HCT116 (cell line): ENCODE data around the gene GMEB1. TPM values are rescaled to one million over a fixed set of nuclear protein-coding genes. Genes with fewer than 3 reads are reported as not detected.
A peak's percentile ranks its signal among the peaks of the same experiment; 100 is the strongest.

Source experiments
- ATAC-seq: fragments of 200-7000 bp; cut with Tn5 transposase; 2 replicates; pipeline ENCODE4 v1.9.1; 2020; ENCODE audit warnings: mild to moderate bottlenecking, moderate library complexity
- BruUV-seq: library from RNA; stranded (reverse); fragments of 400-500 nt; replicated peaks from 2 replicates; lab custom pipeline; 2021; lab: Mats Ljungman, UMichigan
- CTCF ChIA-PET: fragments of 300-600 bp; sonication (Branson Sonifier 250); formaldehyde crosslinking; loops from one replicate; lab custom pipeline; 2021; ENCODE audit warnings: antibody characterized with exemption; lab: Charles Lee
- POLR2A ChIA-PET: fragments of 300-600, 350-600 bp; sonication (Branson Sonifier 250); formaldehyde crosslinking; loops from one replicate; lab custom pipeline; 2021; ENCODE audit warnings: antibody characterized with exemption; lab: Charles Lee
- RAD21 ChIA-PET, 2 experiments: fragments of 300-600 bp; sonication (Branson Sonifier 250); formaldehyde crosslinking; loops; one replicate each; lab custom pipeline; 2023; ENCODE audit warnings: low total read pairs in 2 of 2; ENCODE audit not compliant: uncharacterized antibody in 2 of 2, unreplicated experiment in 2 of 2, low non-redundant PET in 1 of 2; lab: Charles Lee
- DNase-seq: peaks from one replicate; pipeline ENCODE4 v3.0.0-alpha.2; 2010; ENCODE audit warnings: low read depth, low spot score
- H2AFZ ChIP-seq: fragments of 200-600 bp; shearing (Covaris generic), sonication (generic); 2 replicates; pipeline ENCODE4 v1.6.1; 2017; ENCODE audit warnings: low read depth, mixed run types, mixed read lengths, antibody characterized with exemption, low read length; ENCODE audit not compliant: poor library complexity, severe bottlenecking
- H3K27ac ChIP-seq: 2 replicates; pipeline ENCODE4 v1.5.1; 2012; ENCODE audit warnings: low read depth, low read length
- H3K27me3 ChIP-seq: fragments of 200-600 bp; sonication (generic); 2 replicates; pipeline ENCODE4 v1.6.1; 2016; ENCODE audit warnings: mixed run types, low read length, mixed read lengths; ENCODE audit not compliant: insufficient read depth
- H3K36me3 ChIP-seq, 2 experiments: fragments of 200-500 bp in 1 of 2; fragments of 200-600 bp in 1 of 2; sonication (Bioruptor generic) in 1 of 2; sonication (generic) in 1 of 2; 2 replicates each; pipeline versions ENCODE4 v1.5.1 to v1.6.1; 2014 to 2016; ENCODE audit warnings: low read length in 2 of 2, inconsistent platforms in 1 of 2, mixed read lengths in 1 of 2, mixed run types in 1 of 2; ENCODE audit not compliant: insufficient read depth in 2 of 2, control insufficient read depth in 1 of 2
- H3K4me1 ChIP-seq, 2 experiments: fragments of 200-600 bp in 1 of 2; sonication (generic) in 1 of 2; 2 replicates each; pipeline versions ENCODE4 v1.5.1 to v1.6.1; 2012 to 2017; ENCODE audit warnings: low read length in 2 of 2, inconsistent platforms in 1 of 2, mild to moderate bottlenecking in 1 of 2, mixed read lengths in 1 of 2, mixed run types in 1 of 2, moderate library complexity in 1 of 2; ENCODE audit not compliant: insufficient read depth in 2 of 2, control insufficient read depth in 1 of 2
- H3K4me2 ChIP-seq: fragments of 200-600 bp; sonication (generic); 2 replicates; pipeline ENCODE4 v1.6.1; 2017; ENCODE audit warnings: mixed run types, low read length, mixed read lengths
- H3K4me3 ChIP-seq, 2 experiments: fragments of 200-600 bp in 1 of 2; sonication (generic) in 1 of 2; replicated peaks in 1 of 2; 2 replicates each; pipeline ENCODE4 v1.5.1; 2011 to 2016; ENCODE audit warnings: low read length in 2 of 2, control low read depth in 1 of 2, low read depth in 1 of 2, mild to moderate bottlenecking in 1 of 2, mixed read lengths in 1 of 2, mixed run types in 1 of 2
- H3K79me2 ChIP-seq: fragments of 200-600 bp; sonication (generic); 2 replicates; pipeline ENCODE4 v1.6.1; 2017; ENCODE audit warnings: mild to moderate bottlenecking, mixed run types, low read length, moderate library complexity, mixed read lengths; ENCODE audit not compliant: insufficient read depth
- H3K9ac ChIP-seq: fragments of 200-600 bp; sonication (generic); 2 replicates; pipeline ENCODE4 v1.6.1; 2016; ENCODE audit warnings: low read length, mixed read lengths
- H3K9me2 ChIP-seq: fragments of 200-600 bp; sonication (generic), shearing (Covaris generic); 2 replicates; pipeline ENCODE4 v1.6.1; 2017; ENCODE audit warnings: mixed run types, mild to moderate bottlenecking, moderate library complexity; ENCODE audit not compliant: insufficient read depth
- H3K9me3 ChIP-seq, 2 experiments: fragments of 200-500 bp in 1 of 2; fragments of 200-600 bp in 1 of 2; sonication (Bioruptor generic) in 1 of 2; sonication (generic) in 1 of 2; 2 replicates each; pipeline ENCODE4 v1.6.1; 2014 to 2017; ENCODE audit warnings: low read length in 2 of 2, mixed read lengths in 2 of 2, inconsistent platforms in 1 of 2, low read depth in 1 of 2, mild to moderate bottlenecking in 1 of 2, mixed run types in 1 of 2, moderate library complexity in 1 of 2; ENCODE audit not compliant: control insufficient read depth in 1 of 2, insufficient read depth in 1 of 2
- H4K20me1 ChIP-seq: fragments of 200-600 bp; sonication (generic), shearing (Covaris generic); 2 replicates; pipeline ENCODE4 v1.6.1; 2017; ENCODE audit warnings: mixed run types, mild to moderate bottlenecking, moderate library complexity; ENCODE audit not compliant: insufficient read depth
- CTCF ChIP-seq, 3 experiments: fragments of 200-600 bp in 1 of 3; sonication (generic) in 1 of 3; IDR thresholded peaks in 2 of 3; conservative IDR thresholded peaks in 1 of 3; 2 replicates each; pipeline ENCODE4 v1.5.1; 2012 to 2017; ENCODE audit warnings: low read depth in 2 of 3, low read length in 2 of 3, antibody characterized with exemption in 1 of 3, borderline replicate concordance in 1 of 3, control low read depth in 1 of 3, mild to moderate bottlenecking in 1 of 3, mixed read lengths in 1 of 3, mixed run types in 1 of 3, moderate library complexity in 1 of 3; ENCODE audit not compliant: insufficient read depth in 1 of 3
- POLR2A ChIP-seq: IDR thresholded peaks from 2 replicates; pipeline ENCODE4 v1.7.0; 2011; ENCODE audit warnings: borderline replicate concordance; ENCODE audit not compliant: insufficient read depth, insufficient read length; ENCODE audit errors: extremely low read depth
- intact Hi-C: fragments of 100-400 bp; cut with micrococcal nuclease; formaldehyde crosslinking; loops from 2 replicates; pipeline ENCODE4 v1.10.0; 2022
- total RNA-seq: library from RNA; stranded (reverse); gene quantifications from one replicate; pipeline ENCODE4 v1.2.1, GENCODE V29; 2021; ENCODE audit not compliant: unreplicated experiment

The GMEB1 gene
- total RNA-seq, 1 experiment from 2014 or later, result 19.8 TPM

GRCh38 chr1:28735961-28736449, 67.4 kb downstream of the GMEB1 start:
- peaks cover 11 to 20% of the 10 kb centered on the region in 2 experiments for H3K4me1 ChIP-seq

More at GRCh38 chr1:28735961-28736449, 67.4 kb downstream of the GMEB1 start:
- CTCF ChIA-PET, result interaction anchor here (0.7 to 2.4 kb wide), 11 partner anchors 8 to 487 kb away, joined by 3 to 15 read pairs (median 5); partner anchors contain the start of gene GMEB1
- Histone ChIP-seq H3K9ac (peak overlapping the region; percentile 96), H3K9me2 (no peaks in the 10 kb centered on the region), H3K4me3 (peak overlapping the region; percentile 91 to 92), H3K27me3 (no peaks in the 10 kb centered on the region), H3K9me3 (no peaks in the 10 kb centered on the region), H2AFZ (peak overlapping the region; percentile 19), H3K4me2 (peak overlapping the region; percentile 86), H3K79me2 (peaks cover 43% of the 10 kb centered on the region), H3K27ac (peak overlapping the region; percentile 97), H3K36me3 (peaks cover 19 to 27% of the 10 kb centered on the region in 2 experiments), H4K20me1 (peaks cover 19% of the 10 kb centered on the region; the same call in 1 of the 2 replicates)
- TF ChIP-seq POLR2A (peak; percentile 15), CTCF (IDR thresholded peaks at IDR 0.05 in 2 of 3, conservative IDR thresholded peaks at IDR 0.05 in 1 of 3; ENCODE audit: borderline replicate concordance in 1 of 3, insufficient read depth in 1 of 3, low read depth in 2 of 3, low read length in 2 of 3) (no peak)
- POLR2A ChIA-PET, result interaction anchor here (0.6 to 2.7 kb wide), 10 partner anchors 8 to 446 kb away, joined by 3 to 27 read pairs (median 6); partner anchors contain the start of genes GMEB1, RNU11, SRSF4 and TAF12
- TSS peak; percentile 88 for BruUV-seq
- intact Hi-C loops, result loop anchor here (1.0 to 5.0 kb wide), 3 partner anchors 88 to 229 kb away; partner anchors contain the start of genes RCC1, RNU11 and TAF12
- ATAC-seq (no peak), DNase-seq (no peak)
- RAD21 ChIA-PET, result no interaction called here
